ENCODE measurements around the gene RPL13.

Gene RPL13

GRCh38 chr16:89545831-89546574 is 14.5 kb upstream of the RPL13 start:
- no peaks in the 10 kb centered on the region for H3K27me3 ChIP-seq (ENCODE audit: insufficient read depth, low read depth, severe bottlenecking)
- DNase-seq = no peak
- TF ChIP-seq, protein P1, sequence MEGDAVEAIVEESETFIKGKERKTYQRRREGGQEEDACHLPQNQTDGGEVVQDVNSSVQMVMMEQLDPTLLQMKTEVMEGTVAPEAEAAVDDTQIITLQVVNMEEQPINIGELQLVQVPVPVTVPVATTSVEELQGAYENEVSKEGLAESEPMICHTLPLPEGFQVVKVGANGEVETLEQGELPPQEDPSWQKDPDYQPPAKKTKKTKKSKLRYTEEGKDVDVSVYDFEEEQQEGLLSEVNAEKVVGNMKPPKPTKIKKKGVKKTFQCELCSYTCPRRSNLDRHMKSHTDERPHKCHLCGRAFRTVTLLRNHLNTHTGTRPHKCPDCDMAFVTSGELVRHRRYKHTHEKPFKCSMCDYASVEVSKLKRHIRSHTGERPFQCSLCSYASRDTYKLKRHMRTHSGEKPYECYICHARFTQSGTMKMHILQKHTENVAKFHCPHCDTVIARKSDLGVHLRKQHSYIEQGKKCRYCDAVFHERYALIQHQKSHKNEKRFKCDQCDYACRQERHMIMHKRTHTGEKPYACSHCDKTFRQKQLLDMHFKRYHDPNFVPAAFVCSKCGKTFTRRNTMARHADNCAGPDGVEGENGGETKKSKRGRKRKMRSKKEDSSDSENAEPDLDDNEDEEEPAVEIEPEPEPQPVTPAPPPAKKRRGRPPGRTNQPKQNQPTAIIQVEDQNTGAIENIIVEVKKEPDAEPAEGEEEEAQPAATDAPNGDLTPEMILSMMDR (IDR thresholded peaks at IDR 0.05; ENCODE audit: low read depth, low read length) = no peak
- no peaks in the 10 kb centered on the region for H3K9me3 ChIP-seq (ENCODE audit: severe bottlenecking)
- H3K27ac ChIP-seq = no peak overlapping the region
- H3K36me3 ChIP-seq = no peaks in the 10 kb centered on the region
- no peak overlapping the region for H3K4me3 ChIP-seq (ENCODE audit: low read depth, low read length)

- Histone ChIP-seq H3K27me3 (ENCODE audit: insufficient read depth, low read depth, severe bottlenecking) (no peaks in the 10 kb centered on the region), H3K4me3 (ENCODE audit: low read depth, low read length) (no peak overlapping the region), H3K27ac (no peak overlapping the region), H3K9me3 (ENCODE audit: severe bottlenecking) (no peaks in the 10 kb centered on the region), H3K36me3 (no peaks in the 10 kb centered on the region)
- DNase-seq = no peak
- TF ChIP-seq, protein P1 (IDR thresholded peaks at IDR 0.05; ENCODE audit: low read depth, low read length) = no peak
These were observed 13.7 kb upstream of the RPL13 start for GRCh38 chr16:89546781-89547180.

GRCh38 chr16:89547291-89547690 is 13.2 kb upstream of the RPL13 start:
- no peaks in the 10 kb centered on the region for H3K9me3 ChIP-seq (ENCODE audit: severe bottlenecking)
- H3K27ac ChIP-seq = no peak overlapping the region
- H3K27me3 ChIP-seq (ENCODE audit: insufficient read depth, low read depth, severe bottlenecking) = no peaks in the 10 kb centered on the region
- no peaks in the 10 kb centered on the region for H3K36me3 ChIP-seq
- no peak for DNase-seq
- TF ChIP-seq, protein P1 (IDR thresholded peaks at IDR 0.05; ENCODE audit: low read depth, low read length) = no peak
- H3K4me3 ChIP-seq (ENCODE audit: low read depth, low read length) = no peak overlapping the region

- TF ChIP-seq, protein P1 (IDR thresholded peaks at IDR 0.05; ENCODE audit: low read depth, low read length) = no peak
- DNase-seq = no peak
- no peaks in the 10 kb centered on the region for H3K27me3 ChIP-seq (ENCODE audit: insufficient read depth, low read depth, severe bottlenecking)
- no peaks in the 10 kb centered on the region for H3K9me3 ChIP-seq (ENCODE audit: severe bottlenecking)
- no peaks in the 10 kb centered on the region for H3K36me3 ChIP-seq
- no peak overlapping the region for H3K27ac ChIP-seq
- H3K4me3 ChIP-seq (ENCODE audit: low read depth, low read length) = no peak overlapping the region
These were observed 12.6 kb upstream of the RPL13 start for GRCh38 chr16:89547860-89548259.

- Histone ChIP-seq H3K4me3 (ENCODE audit: low read depth, low read length) (no peak overlapping the region), H3K36me3 (no peaks in the 10 kb centered on the region), H3K27ac (no peak overlapping the region), H3K9me3 (ENCODE audit: severe bottlenecking) (no peaks in the 10 kb centered on the region), H3K27me3 (ENCODE audit: insufficient read depth, low read depth, severe bottlenecking) (no peaks in the 10 kb centered on the region)
- no peak for DNase-seq
- TF ChIP-seq, protein P1 (IDR thresholded peaks at IDR 0.05; ENCODE audit: low read depth, low read length) = no peak
These were observed 12.0 kb upstream of the RPL13 start for GRCh38 chr16:89548344-89549006.
